ENCODE results near the gene DNAAF5.

Gene DNAAF5

DNA sequence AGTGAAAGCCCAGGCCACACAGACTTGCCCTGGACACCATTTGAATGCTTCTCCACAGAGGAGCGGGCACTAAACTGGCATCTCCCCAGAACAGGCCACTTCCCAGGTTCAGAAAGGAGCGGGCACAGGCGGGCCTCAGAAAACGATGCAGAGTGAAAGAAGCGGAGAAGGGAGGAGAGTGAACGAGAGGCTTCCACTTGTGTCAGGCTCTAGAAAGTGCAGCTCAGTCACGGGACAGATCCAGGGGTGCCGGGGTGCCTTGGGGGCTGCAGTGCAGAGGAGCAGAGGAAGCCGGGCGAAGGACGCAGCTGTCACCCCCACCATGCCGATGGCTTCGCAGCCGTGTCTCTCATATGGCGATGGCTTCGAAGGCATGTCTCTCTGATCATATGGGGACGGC, 26.7 kb downstream of the DNAAF5 start:
- TF ChIP-seq NFIC (IDR thresholded peaks at IDR 0.05) (no peak), EP300 (IDR thresholded peaks at IDR 0.05; ENCODE audit: borderline replicate concordance) (no peak)

GRCh38 chr7:754531-755412, 28.3 kb downstream of the DNAAF5 start:
- TF ChIP-seq, protein P1, sequence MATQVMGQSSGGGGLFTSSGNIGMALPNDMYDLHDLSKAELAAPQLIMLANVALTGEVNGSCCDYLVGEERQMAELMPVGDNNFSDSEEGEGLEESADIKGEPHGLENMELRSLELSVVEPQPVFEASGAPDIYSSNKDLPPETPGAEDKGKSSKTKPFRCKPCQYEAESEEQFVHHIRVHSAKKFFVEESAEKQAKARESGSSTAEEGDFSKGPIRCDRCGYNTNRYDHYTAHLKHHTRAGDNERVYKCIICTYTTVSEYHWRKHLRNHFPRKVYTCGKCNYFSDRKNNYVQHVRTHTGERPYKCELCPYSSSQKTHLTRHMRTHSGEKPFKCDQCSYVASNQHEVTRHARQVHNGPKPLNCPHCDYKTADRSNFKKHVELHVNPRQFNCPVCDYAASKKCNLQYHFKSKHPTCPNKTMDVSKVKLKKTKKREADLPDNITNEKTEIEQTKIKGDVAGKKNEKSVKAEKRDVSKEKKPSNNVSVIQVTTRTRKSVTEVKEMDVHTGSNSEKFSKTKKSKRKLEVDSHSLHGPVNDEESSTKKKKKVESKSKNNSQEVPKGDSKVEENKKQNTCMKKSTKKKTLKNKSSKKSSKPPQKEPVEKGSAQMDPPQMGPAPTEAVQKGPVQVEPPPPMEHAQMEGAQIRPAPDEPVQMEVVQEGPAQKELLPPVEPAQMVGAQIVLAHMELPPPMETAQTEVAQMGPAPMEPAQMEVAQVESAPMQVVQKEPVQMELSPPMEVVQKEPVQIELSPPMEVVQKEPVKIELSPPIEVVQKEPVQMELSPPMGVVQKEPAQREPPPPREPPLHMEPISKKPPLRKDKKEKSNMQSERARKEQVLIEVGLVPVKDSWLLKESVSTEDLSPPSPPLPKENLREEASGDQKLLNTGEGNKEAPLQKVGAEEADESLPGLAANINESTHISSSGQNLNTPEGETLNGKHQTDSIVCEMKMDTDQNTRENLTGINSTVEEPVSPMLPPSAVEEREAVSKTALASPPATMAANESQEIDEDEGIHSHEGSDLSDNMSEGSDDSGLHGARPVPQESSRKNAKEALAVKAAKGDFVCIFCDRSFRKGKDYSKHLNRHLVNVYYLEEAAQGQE (IDR thresholded peaks at IDR 0.05; ENCODE audit: low read depth), result no peak
- TF ChIP-seq EP300 (IDR thresholded peaks at IDR 0.05; ENCODE audit: borderline replicate concordance), result no peak
- TF ChIP-seq FOXM1 (IDR thresholded peaks at IDR 0.05; ENCODE audit: borderline replicate concordance, low read depth), result no peak
- TF ChIP-seq TEAD4 (IDR thresholded peaks at IDR 0.05), result no peak
- TF ChIP-seq EGR1 (IDR thresholded peaks at IDR 0.05), result no peak
- TF ChIP-seq TAF1 (IDR thresholded peaks at IDR 0.05; ENCODE audit: low read depth), result no peak

DNA sequence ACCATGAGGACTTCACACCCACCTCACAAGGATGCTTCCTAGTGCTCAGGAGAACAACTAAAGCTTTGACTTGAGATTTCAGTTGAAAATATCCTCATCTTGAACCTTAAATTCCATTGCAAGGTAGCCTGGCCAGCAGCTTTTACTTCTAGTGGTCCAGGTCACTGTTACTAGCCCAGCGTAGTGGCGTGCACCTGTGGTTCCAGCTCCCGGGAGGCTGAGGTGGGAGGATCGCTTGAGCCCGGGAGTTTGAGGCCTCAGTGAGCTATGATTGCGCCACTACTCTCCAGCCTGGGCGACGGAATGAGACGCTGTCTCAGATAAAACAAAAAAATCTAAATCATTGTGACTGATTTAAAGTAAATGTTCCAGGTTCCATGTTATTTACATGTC, 28.9 kb downstream of the DNAAF5 start:
- TF ChIP-seq TAF1 (IDR thresholded peaks at IDR 0.05; ENCODE audit: low read depth) (no peak), USF1 (IDR thresholded peaks at IDR 0.05) (no peak), TEAD4 (IDR thresholded peaks at IDR 0.05) (no peak), TCF12 (IDR thresholded peaks at IDR 0.05; ENCODE audit: low read depth) (no peak), NFIC (IDR thresholded peaks at IDR 0.05) (no peak), CREB1 (IDR thresholded peaks at IDR 0.05; ENCODE audit: low read depth) (no peak), FOXM1 (IDR thresholded peaks at IDR 0.05; ENCODE audit: borderline replicate concordance, low read depth) (no peak), RAD21 (IDR thresholded peaks at IDR 0.05; ENCODE audit: low read depth) (no peak), ZBTB7A (IDR thresholded peaks at IDR 0.05; ENCODE audit: low read depth) (no peak), EGR1 (IDR thresholded peaks at IDR 0.05) (no peak), YY1 (IDR thresholded peaks at IDR 0.05; ENCODE audit: low read depth) (no peak)
- TF ChIP-seq, protein P1 (IDR thresholded peaks at IDR 0.05; ENCODE audit: low read depth), result no peak

DNA sequence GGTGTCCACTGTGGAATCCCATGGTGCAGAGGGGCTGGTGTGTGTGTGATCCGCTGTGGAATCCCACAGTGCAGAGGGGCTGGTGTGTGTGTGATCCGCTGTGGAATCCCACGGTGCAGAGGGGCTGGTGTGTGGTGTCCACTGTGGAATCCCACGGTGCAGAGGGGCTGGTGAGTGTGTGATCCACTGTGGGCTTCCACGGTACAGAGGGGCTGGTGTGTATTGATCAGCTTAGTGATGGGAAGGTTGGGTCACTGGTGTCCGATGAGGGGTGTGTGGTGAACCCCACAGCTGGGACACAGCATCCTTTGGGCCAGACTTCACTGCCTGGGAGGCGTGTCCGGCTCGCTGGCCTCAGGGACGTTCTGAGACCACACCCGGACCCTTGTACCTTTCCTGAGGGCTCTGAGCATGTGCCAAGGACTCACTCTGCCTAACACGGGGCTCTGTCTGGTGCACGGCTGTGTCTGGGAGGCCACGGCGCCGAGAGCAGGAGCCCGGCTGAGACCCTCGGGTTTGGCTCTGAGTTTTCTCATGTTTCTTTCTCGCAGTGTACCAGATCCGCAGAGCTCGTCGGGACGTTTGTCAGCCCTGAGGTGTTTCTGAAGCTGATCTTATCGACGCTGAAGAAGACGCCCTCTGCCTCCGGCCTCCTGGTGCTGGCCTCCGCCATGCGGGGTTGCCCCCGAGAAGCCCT, 29.9 kb downstream of the DNAAF5 start:
- TF ChIP-seq EP300 (IDR thresholded peaks at IDR 0.05; ENCODE audit: borderline replicate concordance) (no peak), USF1 (IDR thresholded peaks at IDR 0.05) (no peak), CEBPB (IDR thresholded peaks at IDR 0.05) (no peak), ZBTB7A (IDR thresholded peaks at IDR 0.05; ENCODE audit: low read depth) (no peak), FOXM1 (IDR thresholded peaks at IDR 0.05; ENCODE audit: borderline replicate concordance, low read depth) (no peak), RAD21 (IDR thresholded peaks at IDR 0.05; ENCODE audit: low read depth) (no peak), TEAD4 (IDR thresholded peaks at IDR 0.05) (no peak), YY1 (IDR thresholded peaks at IDR 0.05; ENCODE audit: low read depth) (no peak), EGR1 (IDR thresholded peaks at IDR 0.05) (no peak), TAF1 (IDR thresholded peaks at IDR 0.05; ENCODE audit: low read depth) (no peak), CREB1 (IDR thresholded peaks at IDR 0.05; ENCODE audit: low read depth) (no peak), TCF12 (IDR thresholded peaks at IDR 0.05; ENCODE audit: low read depth) (no peak)

GRCh38 chr7:756928-757560, 30.5 kb downstream of the DNAAF5 start:
- TF ChIP-seq CREB1 (IDR thresholded peaks at IDR 0.05; ENCODE audit: low read depth) (no peak), EP300 (IDR thresholded peaks at IDR 0.05; ENCODE audit: borderline replicate concordance) (no peak), CEBPB (IDR thresholded peaks at IDR 0.05) (no peak), TAF1 (IDR thresholded peaks at IDR 0.05; ENCODE audit: low read depth) (no peak), MAX (IDR thresholded peaks at IDR 0.05) (no peak), YY1 (IDR thresholded peaks at IDR 0.05; ENCODE audit: low read depth) (no peak), USF1 (IDR thresholded peaks at IDR 0.05) (no peak), FOXM1 (IDR thresholded peaks at IDR 0.05; ENCODE audit: borderline replicate concordance, low read depth) (no peak), NFIC (IDR thresholded peaks at IDR 0.05) (no peak), RAD21 (IDR thresholded peaks at IDR 0.05; ENCODE audit: low read depth) (no peak)
- TF ChIP-seq, protein P1 (IDR thresholded peaks at IDR 0.05; ENCODE audit: low read depth), result no peak
